ENCODE results near the gene AP5Z1.

DNA sequence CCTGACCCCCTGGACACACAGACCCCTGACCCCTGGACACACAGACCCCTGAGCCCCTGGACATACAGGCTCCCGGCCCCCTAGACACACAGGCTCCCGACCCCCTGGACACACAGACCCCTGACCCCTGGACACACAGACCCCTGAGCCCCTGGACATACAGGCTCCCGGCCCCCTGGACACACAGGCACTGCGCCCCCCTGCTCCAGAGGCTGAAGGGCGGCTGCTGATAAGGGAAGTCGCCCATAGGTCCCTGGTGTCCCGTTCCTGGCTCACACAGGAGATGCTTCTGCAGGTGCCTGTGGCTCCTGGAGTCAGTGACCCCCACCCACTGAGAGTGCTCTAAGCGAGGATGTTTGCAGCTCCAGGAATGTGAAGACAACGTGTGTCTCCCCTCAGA lies 3.7 kb upstream of the AP5Z1 start:
- TF ChIP-seq POLR2A (IDR thresholded peaks at IDR 0.05) (no peak), POLR2AphosphoS5 (IDR thresholded peaks at IDR 0.05) (no peak), EP300 (IDR thresholded peaks at IDR 0.05; ENCODE audit: low read depth) (no peak)
- TF ChIP-seq, protein P1, sequence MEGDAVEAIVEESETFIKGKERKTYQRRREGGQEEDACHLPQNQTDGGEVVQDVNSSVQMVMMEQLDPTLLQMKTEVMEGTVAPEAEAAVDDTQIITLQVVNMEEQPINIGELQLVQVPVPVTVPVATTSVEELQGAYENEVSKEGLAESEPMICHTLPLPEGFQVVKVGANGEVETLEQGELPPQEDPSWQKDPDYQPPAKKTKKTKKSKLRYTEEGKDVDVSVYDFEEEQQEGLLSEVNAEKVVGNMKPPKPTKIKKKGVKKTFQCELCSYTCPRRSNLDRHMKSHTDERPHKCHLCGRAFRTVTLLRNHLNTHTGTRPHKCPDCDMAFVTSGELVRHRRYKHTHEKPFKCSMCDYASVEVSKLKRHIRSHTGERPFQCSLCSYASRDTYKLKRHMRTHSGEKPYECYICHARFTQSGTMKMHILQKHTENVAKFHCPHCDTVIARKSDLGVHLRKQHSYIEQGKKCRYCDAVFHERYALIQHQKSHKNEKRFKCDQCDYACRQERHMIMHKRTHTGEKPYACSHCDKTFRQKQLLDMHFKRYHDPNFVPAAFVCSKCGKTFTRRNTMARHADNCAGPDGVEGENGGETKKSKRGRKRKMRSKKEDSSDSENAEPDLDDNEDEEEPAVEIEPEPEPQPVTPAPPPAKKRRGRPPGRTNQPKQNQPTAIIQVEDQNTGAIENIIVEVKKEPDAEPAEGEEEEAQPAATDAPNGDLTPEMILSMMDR (IDR thresholded peaks at IDR 0.05), result no peak

All from transverse colon (tissue), 4 donors.